B cell (primary cell): ENCODE data around the gene PCBP3. TPM values are rescaled to one million over a fixed set of nuclear protein-coding genes. Genes with fewer than 3 reads are reported as not detected.

Source experiments
- ATAC-seq: fragments of 200-7000 bp; cut with Tn5 transposase; one replicate; pipeline ENCODE4 v1.10.0; 2021; ENCODE audit warnings: low read depth, mild to moderate bottlenecking, moderate number of reproducible peaks, moderate library complexity
- CTCF ChIA-PET: fragments of 350-600 bp; sonication (Branson Sonifier 250); formaldehyde crosslinking; loops from one replicate; lab custom pipeline; 2021; ENCODE audit warnings: antibody characterized with exemption, inconsistent platforms; lab: Charles Lee
- POLR2A ChIA-PET: fragments of 350-600 bp; sonication (Branson Sonifier 250); formaldehyde crosslinking; loops from one replicate; lab custom pipeline; 2021; ENCODE audit warnings: antibody characterized with exemption; lab: Charles Lee
- DNase-seq: peaks from one replicate; pipeline ENCODE4 v3.0.0; 2013
- H2AFZ ChIP-seq: 2 replicates; pipeline ENCODE4 v1.6.1; 2012; ENCODE audit warnings: mild to moderate bottlenecking, low read depth, low read length; ENCODE audit not compliant: insufficient read depth, poor library complexity, severe bottlenecking
- H3K27ac ChIP-seq, 2 donors: 1 replicate in 1 of 2; 2 replicates in 1 of 2; pipeline ENCODE4 v1.5.1; 2012 to 2013; ENCODE audit warnings: low read length in 2 of 2, mild to moderate bottlenecking in 2 of 2, moderate library complexity in 1 of 2
- H3K27me3 ChIP-seq, 4 experiments: fragments of 200-600 bp in 1 of 4; sonication (generic) in 1 of 4; replicated peaks in 1 of 4; 1 replicate in 2 of 4; 2 replicates in 2 of 4; pipeline versions ENCODE4 v1.6.1 to v1.7.0; 2013 to 2016; ENCODE audit warnings: low read length in 3 of 4, mild to moderate bottlenecking in 2 of 4, mixed read lengths in 1 of 4, moderate library complexity in 1 of 4; ENCODE audit not compliant: insufficient read depth in 4 of 4, control insufficient read depth in 3 of 4; ENCODE audit errors: control extremely low read depth in 1 of 4
- H3K36me3 ChIP-seq, 2 experiments: replicated peaks in 1 of 2; 1 replicate in 1 of 2; 2 replicates in 1 of 2; pipeline versions ENCODE4 v1.6.1 to v1.7.1; 2013; ENCODE audit warnings: low read length in 1 of 2; ENCODE audit not compliant: insufficient read depth in 2 of 2, control insufficient read depth in 1 of 2; ENCODE audit errors: control extremely low read depth in 1 of 2, extremely low read depth in 1 of 2
- H3K4me1 ChIP-seq, 2 donors: fragments of 200-600 bp in 1 of 2; sonication (generic) in 1 of 2; 1 replicate in 1 of 2; 2 replicates in 1 of 2; pipeline versions ENCODE4 v1.5.1 to v1.6.1; 2013 to 2017; ENCODE audit warnings: low read length in 2 of 2; ENCODE audit not compliant: control insufficient read depth in 2 of 2, insufficient read depth in 2 of 2
- H3K4me2 ChIP-seq: replicated peaks from 2 replicates; pipeline ENCODE3; 2012; ENCODE audit warnings: mild to moderate bottlenecking, low read depth, low read length; ENCODE audit not compliant: poor library complexity, severe bottlenecking
- H3K4me3 ChIP-seq, 5 experiments: fragments of 200-600 bp in 1 of 5; sonication (generic) in 1 of 5; 1 replicate in 3 of 5; 2 replicates in 2 of 5; pipeline versions ENCODE4 v1.5.1 to v1.7.0; 2011 to 2016; ENCODE audit warnings: low read length in 4 of 5, mild to moderate bottlenecking in 4 of 5, low read depth in 2 of 5, control low read depth in 1 of 5, moderate library complexity in 1 of 5; ENCODE audit not compliant: insufficient read depth in 1 of 5; ENCODE audit errors: control extremely low read depth in 1 of 5, extremely low read depth in 1 of 5
- H3K79me2 ChIP-seq: fragments of 200-600 bp; sonication (generic); one replicate; pipeline ENCODE4 v1.6.0; 2016; ENCODE audit warnings: low read length; ENCODE audit not compliant: control insufficient read depth, insufficient read depth
- H3K9ac ChIP-seq: fragments of 200-600 bp; sonication (generic); 2 replicates; pipeline ENCODE4 v1.6.1; 2017; ENCODE audit warnings: mild to moderate bottlenecking, low read length, moderate library complexity
- H3K9me3 ChIP-seq, 3 donors: one replicate each; pipeline versions ENCODE4 v1.6.1 to v1.7.1; 2013; ENCODE audit warnings: low read length in 2 of 3; ENCODE audit not compliant: control insufficient read depth in 2 of 3, insufficient read depth in 1 of 3; ENCODE audit errors: control extremely low read depth in 1 of 3
- H4K20me1 ChIP-seq: 2 replicates; pipeline ENCODE4 v1.6.0; 2012; ENCODE audit warnings: mild to moderate bottlenecking, low read length; ENCODE audit not compliant: insufficient read depth, control insufficient read depth, poor library complexity, severe bottlenecking
- H3K27ac Mint-ChIP-seq: one replicate; pipeline ENCODE4 v1.8.0; 2021; ENCODE audit warnings: mixed read lengths
- H3K27me3 Mint-ChIP-seq: one replicate; pipeline ENCODE4 v1.8.0; 2021; ENCODE audit warnings: mixed read lengths
- H3K4me1 Mint-ChIP-seq: one replicate; pipeline ENCODE4 v1.8.0; 2021; ENCODE audit warnings: mixed read lengths
- H3K4me3 Mint-ChIP-seq: one replicate; pipeline ENCODE4 v1.8.0; 2021; ENCODE audit warnings: mixed read lengths
- H3K9me3 Mint-ChIP-seq: one replicate; pipeline ENCODE4 v1.8.0; 2022; ENCODE audit warnings: mixed read lengths; ENCODE audit not compliant: insufficient read depth
- CTCF ChIP-seq: fragments of 200-600 bp; IDR thresholded peaks from one replicate; pipeline ENCODE4 v1.8.0; 2022; ENCODE audit warnings: antibody characterized with exemption, mild to moderate bottlenecking
- EZH2 ChIP-seq: IDR thresholded peaks from 2 replicates; pipeline ENCODE4 v1.6.1; 2012; ENCODE audit warnings: borderline replicate concordance, low read depth, mild to moderate bottlenecking, moderate library complexity, low read length; ENCODE audit not compliant: insufficient read depth, poor library complexity, severe bottlenecking
- WGBS: methylation state at CpG from one replicate; pipeline ENCODE4 v1.1.5; 2013; ENCODE audit warnings: missing lambda C conversion rate; ENCODE audit not compliant: insufficient coverage; 5-methylcytosine and 5-hydroxymethylcytosine counted together
- intact Hi-C: fragments of 100-400 bp; cut with micrococcal nuclease; formaldehyde crosslinking; loops from one replicate; pipeline ENCODE4 v1.10.0; 2022
- polyA plus RNA-seq: library from polyadenylated mRNA; depleted of rRNA; stranded (reverse); fragments of >200 nt; gene quantifications from 2 replicates; pipeline ENCODE4 v1.2.3, GENCODE V29; 2012
- total RNA-seq, 2 donors: library from RNA; stranded (reverse); fragments of 120-200 nt in 1 of 2; gene quantifications; 1 replicate in 1 of 2; 2 replicates in 1 of 2; pipeline versions ENCODE4 v1.2.3 to v1.2.4, GENCODE V29; 2013 to 2022

PCBP3 gene
- total and polyA plus RNA-seq, 2 donors (not counting 1 experiment from before 2014, with no cell fraction given): 0.45 to 2.7 TPM

- Histone ChIP-seq H2AFZ (no peak overlapping the region), H4K20me1 (no peaks in the 10 kb centered on the region), H3K79me2 (no peaks in the 10 kb centered on the region), H3K4me1 (no peaks in the 10 kb centered on the region), H3K4me3 (no peak overlapping the region), H3K9ac (no peak overlapping the region), H3K36me3 (no peaks in the 10 kb centered on the region), H3K9me3 (peaks cover 0 to 4% (median 0%) of the 10 kb centered on the region in 3 donors), H3K27ac (no peak overlapping the region), H3K27me3 (no peaks in the 10 kb centered on the region), H3K4me2 (no peak overlapping the region)
- intact Hi-C loops: no loop called here
- ATAC-seq: no peak
- DNase-seq: no peak
- ChIA-PET POLR2A (no interaction called here), CTCF (interaction anchor here (0.5 to 2.9 kb wide), 5 partner anchors 21 to 679 kb away, joined by 3 to 12 read pairs (median 9); no protein-coding TSS in a partner anchor)
- 89% methylated on average over 17 of the region's 18 CpGs for WGBS
- no peak overlapping the region for H3K4me3 Mint-ChIP-seq
- H3K4me1 Mint-ChIP-seq: peaks cover 2% of the 10 kb centered on the region
- peaks cover 34% of the 10 kb centered on the region for H3K27me3 Mint-ChIP-seq
- TF ChIP-seq EZH2 (no peak), CTCF (no peak)
- H3K27ac Mint-ChIP-seq: no peak overlapping the region
- H3K9me3 Mint-ChIP-seq: no peaks in the 10 kb centered on the region
Observed at GRCh38 chr21:45819478-45820170, 176.1 kb downstream of the PCBP3 start.
